HG02973 (cell line): ENCODE results near the gene PIM1.
A peak's percentile ranks its signal among the peaks of the same experiment; 100 is the strongest.
"Not testable (repeated sequence)": the region's sequence is repeated elsewhere in the genome, so short reads cannot be mapped to it uniquely, and the experiment has no call there.

ENCODE experiments used
- ATAC-seq: cut with Tn5 transposase; IDR thresholded peaks from one replicate; pipeline ENCODE4 v1.9.1; 2021; ENCODE audit warnings: moderate library complexity; ENCODE audit not compliant: unreplicated experiment

PIM1 gene

DNA sequence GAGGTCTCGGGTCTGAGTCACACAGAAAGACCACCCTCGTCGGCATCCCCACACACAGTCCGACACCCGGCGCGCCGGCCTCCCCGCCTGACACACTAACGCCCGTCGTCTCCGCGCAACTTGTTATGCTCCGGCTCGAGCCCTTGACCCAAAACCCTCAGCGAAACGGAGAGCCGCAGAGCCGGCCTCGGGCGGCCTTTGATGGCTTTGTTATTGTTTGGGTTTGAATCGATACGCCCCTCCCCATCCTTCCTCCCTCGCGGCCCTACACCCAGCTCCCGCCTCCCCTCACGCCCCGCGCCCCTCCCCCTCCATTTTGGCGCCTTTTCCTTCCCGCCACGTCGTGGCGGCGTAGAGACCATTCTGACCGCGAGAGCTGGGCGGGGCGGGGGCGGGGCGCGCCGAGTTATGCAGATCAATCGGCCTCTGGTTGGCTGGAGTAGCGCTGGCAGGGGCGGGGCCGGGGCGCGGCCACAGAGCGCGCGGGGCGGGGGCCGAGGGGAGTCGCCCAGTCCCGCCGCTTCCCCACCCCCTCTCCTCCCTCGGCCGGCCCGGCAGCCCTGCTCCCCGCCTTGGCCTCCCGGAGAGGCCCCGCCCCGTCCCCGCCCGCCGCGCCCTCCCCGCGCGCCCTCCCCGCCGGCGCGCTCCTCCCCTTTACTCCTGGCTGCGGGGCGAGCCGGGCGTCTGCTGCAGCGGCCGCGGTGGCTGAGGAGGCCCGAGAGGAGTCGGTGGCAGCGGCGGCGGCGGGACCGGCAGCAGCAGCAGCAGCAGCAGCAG lies at the start of gene PIM1:
Gene PIM1 (plus strand): TSS at position 657 of the 777 bp plus-strand sequence. CDS start 424 bp downstream, outside the sequence.
- ATAC-seq: peak; percentile 56

DNA sequence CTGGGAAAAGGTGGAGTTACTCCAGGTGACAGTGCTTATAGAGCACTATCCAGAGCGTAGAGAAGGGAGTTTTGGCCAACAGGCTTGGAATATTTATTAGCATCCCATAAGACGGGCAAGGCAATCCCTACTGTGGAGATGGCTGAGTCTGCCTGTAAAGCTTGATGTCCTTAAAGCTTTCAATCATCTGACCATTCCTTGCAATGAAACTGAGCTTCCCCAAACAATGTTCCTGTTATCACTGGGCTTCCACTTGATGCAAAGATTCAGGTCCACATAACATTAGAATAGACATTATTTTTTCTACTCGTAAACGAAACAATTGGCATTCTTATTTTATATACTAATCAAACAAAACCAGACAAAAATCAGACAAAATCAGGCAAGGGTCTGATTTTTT lies 48.4 kb upstream of the PIM1 start:
- ATAC-seq: no peak

DNA sequence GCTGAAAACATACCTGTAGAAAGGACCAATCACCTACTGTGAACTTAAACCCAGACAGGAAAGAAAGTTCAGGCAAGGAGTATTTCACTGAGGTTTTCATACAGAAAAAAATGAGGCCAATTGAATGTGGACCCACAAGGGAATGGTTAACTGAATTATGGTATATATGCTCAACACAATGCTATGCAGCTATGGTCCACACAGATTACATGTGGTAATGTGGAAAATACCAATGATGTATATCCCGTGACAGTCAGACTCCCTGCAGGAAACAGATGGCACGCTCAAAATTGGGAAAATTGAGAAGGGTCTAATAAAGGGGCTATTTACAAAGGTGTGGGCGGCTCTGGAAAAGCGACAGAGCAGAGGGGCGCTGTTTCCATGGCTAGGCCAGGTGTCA lies 47.1 kb upstream of the PIM1 start:
- no peak for ATAC-seq

DNA sequence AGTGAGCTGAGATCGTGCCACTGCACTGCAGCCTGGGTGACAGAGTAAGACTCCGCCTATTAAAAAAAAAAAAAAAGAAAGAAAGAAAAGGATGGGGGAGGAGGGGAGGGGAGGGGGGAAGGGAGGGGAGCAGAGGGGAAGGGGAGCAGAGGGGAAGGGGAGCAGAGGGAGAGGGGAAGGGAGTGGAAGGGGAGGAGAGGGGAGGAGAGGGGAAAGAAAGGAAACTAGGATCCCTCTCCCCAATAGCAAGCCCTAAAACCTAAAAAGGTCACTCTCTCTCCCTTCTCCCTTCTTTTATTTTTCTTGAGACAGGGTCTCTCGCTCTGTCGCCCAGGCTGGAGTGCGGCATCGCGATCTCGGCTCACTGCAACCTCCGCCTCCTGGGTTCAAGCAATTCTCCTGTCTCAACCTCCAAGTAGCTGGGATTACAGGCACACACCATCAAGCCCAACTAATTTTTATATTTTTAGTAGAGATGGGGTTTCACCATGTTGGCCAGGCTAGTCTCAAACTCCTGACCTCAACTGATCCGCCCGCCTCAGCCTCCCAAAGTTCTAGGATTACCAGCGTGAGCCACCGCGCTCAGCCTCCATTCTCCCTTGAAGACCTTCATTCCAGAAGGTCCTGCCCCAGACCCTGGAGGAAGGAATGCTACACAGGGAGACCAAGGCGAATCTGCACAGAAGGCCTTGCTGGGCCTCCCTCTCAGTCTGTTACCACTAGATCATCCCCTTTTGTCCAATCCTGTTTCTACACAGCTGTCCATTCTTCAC lies 45.8 kb upstream of the PIM1 start:
- ATAC-seq: no peak

DNA sequence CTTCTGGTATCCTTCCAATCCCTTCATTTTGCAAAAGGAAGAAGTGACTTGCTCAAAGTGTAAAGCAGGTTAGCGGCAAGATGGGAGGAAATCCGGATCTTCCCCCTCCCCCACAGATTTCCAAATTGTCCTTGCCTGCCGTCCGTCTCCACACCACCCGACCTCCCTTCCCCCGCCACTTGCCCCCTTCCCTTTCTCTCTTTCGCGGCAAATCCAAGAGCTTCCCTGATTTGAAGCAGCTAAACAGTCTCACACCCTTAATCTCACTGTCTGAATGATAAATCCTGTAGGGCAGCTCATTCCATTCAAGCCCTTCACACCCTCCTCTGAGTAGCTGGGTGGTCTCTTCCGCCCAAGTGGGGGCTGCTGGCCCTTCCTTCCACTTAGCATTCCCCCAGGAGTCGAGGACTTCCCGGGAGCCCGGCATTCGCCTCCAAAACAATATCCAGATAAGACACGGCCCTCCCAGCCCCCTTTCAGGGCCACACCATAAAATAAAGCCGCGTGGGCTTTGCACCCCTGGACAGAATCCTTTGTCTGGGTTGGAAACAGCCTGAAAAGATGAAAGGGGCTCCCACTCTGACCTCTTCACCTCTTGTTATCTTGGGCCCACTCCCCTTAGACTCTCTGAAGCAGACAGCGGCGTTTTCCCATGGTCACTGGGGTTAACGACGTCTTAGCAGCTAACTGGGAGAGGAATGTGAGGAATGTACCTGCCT lies 44.0 kb upstream of the PIM1 start:
- no peak for ATAC-seq

DNA sequence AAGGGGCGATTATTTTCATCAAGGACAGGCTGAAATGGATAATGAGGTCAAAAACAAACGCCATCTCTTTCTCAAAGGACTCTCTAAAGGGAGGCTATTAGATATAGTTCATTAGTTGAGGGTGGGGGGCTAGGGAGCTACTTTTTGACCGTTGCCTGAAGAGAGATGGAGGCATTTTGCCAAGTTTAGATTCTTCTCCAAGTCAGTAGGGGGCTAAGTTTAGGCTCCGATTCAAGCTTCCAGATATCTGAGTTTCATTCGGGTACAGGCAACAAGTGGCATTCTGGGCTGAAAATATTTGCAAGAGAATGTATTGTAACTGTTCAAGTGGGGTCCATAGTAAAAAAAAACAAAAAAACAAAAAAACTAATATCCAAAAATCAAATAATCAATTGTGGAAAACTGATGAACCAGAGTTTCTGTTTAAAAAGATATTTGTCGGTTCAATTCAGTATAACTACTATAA lies 43.4 kb upstream of the PIM1 start:
- no peak for ATAC-seq

DNA sequence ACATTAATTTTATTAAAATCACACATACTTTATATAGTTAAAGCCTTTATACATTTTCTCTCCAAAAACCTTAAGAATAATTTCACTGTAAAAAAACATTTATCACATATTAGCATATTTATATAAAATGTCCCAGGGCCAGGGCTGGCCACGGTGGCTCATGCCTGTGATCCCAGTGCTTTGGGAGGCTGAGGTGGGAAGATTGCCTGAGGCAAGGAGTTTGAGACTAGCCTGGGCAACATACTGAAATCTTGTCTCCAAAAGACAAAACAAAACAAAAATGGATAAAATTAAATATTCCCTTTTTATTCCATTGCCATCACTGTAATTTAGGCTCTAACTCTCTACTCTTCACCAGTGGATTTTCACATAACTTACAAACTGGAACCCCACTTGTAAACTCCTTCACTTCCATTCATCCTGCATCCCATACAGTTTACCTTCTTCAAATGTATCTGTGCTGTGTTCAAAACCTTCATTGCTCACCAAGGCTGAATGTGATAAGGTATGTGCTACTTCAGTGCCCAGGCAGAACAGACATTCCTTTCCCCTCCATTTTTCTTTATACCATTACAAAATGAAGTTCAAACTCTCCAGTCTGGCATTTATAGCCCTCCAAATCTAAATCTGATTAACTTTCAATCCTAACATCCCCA lies 42.9 kb upstream of the PIM1 start:
- ATAC-seq: no peak

DNA sequence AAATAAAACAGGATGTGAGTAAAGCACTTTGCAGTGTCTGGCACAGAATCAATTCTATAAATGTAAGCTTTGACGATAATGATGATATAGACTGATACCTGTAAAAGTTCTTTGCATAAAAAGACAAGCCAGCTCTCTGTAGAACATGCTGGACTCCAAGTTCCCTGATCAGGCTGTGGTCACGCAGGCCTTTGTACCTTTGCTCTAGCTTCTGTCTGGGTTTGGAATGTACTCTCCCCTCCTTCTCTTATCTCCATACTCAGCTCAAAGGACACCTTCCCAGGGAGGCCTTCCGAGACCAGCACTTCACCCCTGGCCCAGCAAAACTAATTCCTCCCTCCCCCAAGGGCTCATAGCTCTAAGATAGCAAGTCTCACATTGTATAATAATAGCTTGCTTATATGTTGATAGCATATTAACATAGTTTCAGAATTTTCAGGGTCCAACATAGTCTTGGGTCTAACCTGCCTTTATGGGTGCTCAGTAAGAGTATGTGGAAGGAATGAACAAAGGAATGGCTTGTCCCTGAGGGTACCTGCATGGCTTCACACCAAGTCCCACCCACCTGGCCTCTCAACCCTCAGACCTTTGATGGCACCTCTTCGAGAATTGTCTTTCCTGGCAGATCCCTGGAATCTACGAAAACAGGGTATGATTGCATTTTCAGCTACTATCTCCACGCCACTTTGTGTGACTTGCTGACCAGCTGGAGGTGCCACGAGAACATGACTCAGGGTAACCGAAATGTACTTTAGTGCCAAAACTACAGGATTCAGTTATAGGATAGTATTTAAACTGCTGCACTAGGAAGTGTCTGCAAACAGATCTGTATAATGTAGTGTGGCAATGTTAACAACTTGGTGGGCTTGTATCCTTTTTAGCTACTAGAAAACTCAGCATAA lies 41.7 kb upstream of the PIM1 start:
- no peak for ATAC-seq

DNA sequence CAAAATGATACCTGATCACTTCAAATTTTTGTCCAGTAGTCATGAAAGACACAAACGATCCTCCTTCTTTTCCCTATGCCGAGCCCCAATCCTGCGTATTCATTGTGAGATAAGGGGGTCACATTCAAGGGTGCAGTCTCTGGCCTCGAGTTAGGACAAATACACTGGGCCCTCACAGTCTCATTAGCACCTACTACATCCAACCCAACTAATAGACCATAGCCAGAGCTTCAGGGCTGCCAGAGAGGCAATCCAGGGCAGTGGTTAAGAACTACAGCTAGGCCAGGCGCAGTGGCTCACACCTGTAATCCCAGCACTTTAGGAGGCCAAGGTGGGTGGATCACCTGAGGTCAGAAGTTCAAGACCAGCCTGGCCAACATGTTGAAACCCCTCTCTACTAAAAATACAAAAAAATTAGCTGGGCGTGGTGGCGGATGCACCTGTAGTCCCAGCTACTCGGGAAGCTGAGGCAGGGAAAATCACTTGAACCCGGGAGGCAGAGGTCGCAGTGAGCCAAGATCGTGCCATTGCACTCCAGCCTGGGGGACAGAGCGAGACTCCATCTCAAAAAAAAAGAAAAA lies 41.0 kb upstream of the PIM1 start:
- not testable (repeated sequence) for ATAC-seq

DNA sequence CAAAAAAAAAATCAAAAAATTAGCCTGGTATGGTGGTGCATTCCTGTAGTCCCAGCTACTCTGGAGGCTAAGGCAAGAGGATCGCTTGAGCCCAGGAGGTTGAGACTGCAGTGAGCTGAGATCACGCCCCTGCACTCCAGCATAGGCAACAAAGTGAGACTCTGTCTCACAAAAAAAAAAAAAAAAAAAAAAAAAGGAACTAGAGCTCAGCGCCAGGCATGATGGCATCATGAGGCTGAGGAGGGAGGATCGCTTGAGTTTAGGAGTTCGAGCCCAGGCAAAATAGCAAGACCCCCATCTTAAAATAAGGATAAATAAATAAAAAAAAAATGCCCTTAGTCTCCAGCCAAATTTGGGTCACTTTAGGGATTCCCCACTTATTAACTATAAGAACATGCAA lies 40.4 kb upstream of the PIM1 start:
- no peak for ATAC-seq

DNA sequence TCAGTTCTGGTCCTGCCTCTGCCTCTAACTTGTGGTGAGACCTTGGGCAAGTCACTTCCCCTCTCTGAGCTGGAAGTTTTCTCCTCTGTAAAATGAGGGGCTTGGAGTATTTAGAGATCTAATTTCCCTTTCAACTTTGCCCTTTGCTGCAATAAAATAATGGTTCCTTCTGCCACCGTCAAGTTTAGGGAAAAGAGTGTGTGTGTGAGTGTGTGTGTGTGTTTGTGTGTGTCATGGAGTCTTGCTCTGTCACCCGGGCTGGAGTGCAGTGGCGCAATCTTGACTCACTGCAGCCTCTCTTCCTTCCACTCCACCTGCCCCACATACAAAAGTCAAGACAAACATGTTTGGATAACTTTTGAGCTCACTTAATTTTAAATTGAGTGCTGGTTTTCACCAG lies 39.2 kb upstream of the PIM1 start:
- ATAC-seq: no peak

DNA sequence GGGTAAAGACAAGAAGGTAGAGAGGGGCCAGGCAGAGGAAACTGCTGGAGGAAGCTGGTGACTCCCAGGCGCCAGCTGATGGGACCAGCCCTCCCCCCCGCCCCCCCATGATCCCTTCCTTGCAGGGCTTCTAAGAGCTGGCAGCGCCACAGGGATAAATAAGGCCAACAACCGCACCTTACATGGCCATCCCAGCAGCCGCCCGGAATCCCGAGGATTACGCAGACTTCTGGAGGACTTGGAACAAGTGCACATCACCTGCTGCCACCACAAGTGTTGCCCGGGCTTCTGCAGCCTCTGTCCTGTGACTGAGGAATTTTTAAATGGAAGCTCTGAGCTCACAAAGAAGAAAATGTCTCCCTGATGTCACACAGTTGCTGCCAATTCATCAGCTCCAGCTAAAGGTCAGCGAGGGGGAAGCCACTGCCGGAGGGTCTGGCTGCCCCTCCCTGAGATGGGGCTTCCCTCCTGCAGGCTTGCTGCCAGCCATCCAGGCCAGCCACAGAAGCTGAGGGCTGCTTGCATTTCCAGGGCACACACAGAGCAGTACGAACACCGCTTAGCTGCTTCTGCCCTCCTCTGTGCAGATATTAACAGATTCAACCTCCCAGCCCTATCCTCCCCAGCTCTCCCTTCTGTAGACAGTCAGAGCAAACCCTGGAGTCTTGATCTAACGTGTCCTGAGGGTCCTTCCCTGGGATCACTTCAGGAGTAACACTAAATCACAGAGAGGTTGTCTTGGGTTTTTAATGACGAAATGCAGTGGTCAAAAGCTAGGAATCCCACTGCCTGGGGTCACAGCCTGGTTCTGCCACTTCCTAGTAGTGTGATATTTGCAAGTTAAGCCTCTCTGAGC lies 38.6 kb upstream of the PIM1 start:
- no peak for ATAC-seq

DNA sequence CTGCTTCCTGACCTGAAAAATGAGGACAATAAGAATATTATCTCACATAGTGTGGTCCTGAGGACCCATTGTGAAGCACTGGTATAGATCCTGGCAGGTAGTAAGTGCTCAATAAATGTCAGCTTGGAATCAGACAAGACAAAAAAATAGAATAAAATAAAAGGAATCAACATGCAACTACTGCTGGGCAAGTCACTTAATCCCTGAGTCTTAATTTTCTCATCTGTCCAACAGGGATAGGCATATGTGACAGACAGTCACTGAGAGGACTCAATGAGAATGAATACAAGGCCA lies 38.0 kb upstream of the PIM1 start:
- no peak for ATAC-seq

DNA sequence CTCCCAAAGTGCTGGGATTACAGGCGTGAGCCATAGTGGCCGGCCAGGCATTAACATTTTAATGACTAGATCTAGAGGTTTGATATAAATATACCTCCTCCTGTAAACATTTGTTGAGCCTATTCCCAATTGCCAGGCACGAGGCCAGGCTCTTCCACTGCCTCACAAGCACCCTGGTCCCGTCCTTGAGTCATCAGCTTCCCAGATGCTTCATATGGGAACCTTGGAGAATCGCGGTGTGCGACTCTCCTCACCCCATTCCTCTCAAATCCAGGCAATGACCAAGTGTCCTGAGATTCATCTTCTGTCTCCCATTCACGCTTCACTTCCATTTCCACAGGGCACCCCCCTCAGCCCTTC lies 35.9 kb upstream of the PIM1 start:
- no peak for ATAC-seq

DNA sequence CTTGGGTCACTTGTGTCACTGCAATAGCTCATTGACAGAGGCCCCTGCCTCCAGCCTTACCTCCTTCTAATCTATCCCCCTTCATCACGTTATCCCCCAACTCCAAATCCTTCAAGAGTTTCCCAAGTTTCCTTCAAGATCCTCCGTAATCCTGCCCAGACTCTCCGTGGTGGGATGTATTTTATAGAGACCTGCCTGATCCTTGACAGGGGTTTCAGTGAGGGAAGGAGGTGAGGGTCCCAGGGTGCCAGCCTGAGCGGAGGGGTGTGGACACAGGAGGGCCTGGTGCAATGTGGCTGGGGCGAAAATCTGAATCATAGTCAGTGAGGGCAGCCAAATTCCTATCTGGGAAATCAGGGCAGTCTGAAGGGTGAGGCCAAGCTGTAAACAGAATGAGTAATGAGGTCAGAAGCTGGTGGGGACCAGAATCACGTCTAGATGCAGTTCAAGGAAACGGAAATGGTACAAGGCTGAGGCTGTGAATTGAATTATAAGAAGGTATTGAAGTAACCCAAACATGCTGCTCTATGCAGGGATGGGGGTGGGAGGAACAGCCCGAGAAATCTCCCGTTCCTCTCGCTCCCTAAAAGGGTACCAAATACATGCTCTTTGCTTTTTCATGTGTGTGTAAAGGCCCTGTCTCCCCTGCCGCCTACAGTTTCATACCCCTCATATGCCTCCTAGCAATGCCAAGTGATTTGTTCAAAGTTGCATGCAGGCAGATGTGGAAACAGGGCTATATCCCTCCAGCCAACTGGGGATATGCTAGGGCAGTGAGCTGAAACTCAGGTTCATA lies 35.4 kb upstream of the PIM1 start:
- no peak for ATAC-seq

DNA sequence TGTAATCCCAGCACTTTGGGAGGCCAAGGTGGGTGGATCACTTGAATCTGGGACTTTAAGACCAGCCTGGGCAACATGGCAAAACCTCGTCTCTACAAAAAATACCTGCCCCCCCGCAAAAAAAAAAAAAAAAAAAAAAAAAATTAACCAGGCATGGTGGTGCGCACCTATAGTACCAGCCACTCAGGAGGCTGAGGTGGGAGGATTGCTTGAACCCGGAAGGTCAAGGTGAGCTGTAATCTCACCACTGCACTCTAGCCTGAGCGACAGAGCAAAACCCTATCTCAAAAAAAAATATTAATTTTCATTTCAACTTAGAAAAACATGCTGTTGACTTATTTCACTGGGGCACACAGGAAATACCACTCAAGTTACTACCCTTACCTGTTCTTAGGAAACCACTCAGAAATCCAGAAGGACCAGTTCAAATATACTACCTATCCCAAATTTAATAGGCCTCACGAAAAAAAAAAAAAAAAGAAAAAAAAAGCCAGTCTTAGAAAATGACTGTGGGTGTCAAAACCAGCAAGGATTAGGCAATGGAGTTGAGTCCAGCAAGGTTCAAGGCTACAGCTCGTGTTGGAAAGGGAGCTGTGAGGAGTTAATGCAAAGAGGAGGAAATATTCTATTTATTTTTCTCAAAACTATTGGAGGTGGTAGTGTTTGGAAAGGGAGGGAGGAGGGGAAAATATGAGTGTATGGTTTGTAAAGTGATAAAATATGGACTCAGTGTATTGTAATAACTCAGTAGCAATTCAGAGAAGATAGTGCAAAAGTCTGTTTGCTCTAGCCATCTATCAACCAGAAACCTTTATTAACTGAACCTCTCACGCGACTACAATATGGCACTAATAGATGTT lies 33.9 kb upstream of the PIM1 start:
- no peak for ATAC-seq

DNA sequence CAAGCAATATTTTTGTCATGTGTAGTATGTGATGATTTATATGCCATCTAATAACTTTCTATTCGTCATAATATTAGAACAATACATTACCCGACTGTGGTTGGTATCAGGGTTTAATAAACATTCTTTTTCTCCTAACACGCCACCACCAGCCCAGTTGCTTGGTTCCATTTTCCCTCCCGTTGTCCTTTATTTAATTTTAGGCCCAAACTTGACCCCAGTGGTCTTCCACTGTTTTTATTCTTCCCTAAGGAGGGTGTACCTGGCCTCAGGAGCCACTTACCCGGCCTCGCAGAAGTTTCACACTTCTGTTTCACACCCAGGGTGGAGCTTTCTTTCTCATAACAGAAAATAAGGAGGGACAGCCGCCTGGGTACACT lies 33.1 kb upstream of the PIM1 start:
- no peak for ATAC-seq
